HL-60 (cell line): ENCODE data around the gene ARSJ.

ENCODE experiments used
- DNase-seq, 2 experiments: peaks; one replicate each; pipeline ENCODE4 v3.0.0-alpha.2; 2010 to 2020; ENCODE audit warnings: low read depth in 1 of 2, low spot score in 1 of 2
- H3K27ac ChIP-seq: fragments of 250-450 bp; sonication (Bioruptor Pico); replicated peaks from 2 replicates; pipeline ENCODE4 v1.5.1; 2020; ENCODE audit warnings: mild to moderate bottlenecking, moderate library complexity
- H3K27me3 ChIP-seq: fragments of 250-450 bp; sonication (Bioruptor Pico); 2 replicates; pipeline ENCODE4 v1.5.1; 2021; ENCODE audit warnings: mild to moderate bottlenecking, moderate library complexity; ENCODE audit not compliant: insufficient read depth, poor library complexity, severe bottlenecking
- H3K4me3 ChIP-seq: replicated peaks from 2 replicates; pipeline ENCODE4 v1.5.1; 2011; ENCODE audit warnings: mild to moderate bottlenecking, control low read depth, low read length; ENCODE audit not compliant: insufficient read depth
- GABPA ChIP-seq: IDR thresholded peaks from 2 replicates; pipeline ENCODE4 v1.6.1; 2012; ENCODE audit warnings: low read depth
- POLR2AphosphoS5 ChIP-seq: IDR thresholded peaks from 2 replicates; pipeline ENCODE4 v1.6.1; 2012; ENCODE audit warnings: low read depth
- SPI1 ChIP-seq: IDR thresholded peaks from 2 replicates; pipeline ENCODE4 v1.6.1; 2012; ENCODE audit warnings: low read depth, mild to moderate bottlenecking, borderline replicate concordance
- TF ChIP-seq, protein P1 (sequence below): IDR thresholded peaks from 2 replicates; pipeline ENCODE4 v1.6.1; 2012; ENCODE audit warnings: low read depth; ENCODE audit not compliant: insufficient replicate concordance
- TF ChIP-seq, protein P2 (sequence below): IDR thresholded peaks from one replicate; pipeline ENCODE4 v1.5.1; 2011; ENCODE audit warnings: low read length, control low read depth, inconsistent platforms; ENCODE audit not compliant: insufficient read depth

The ARSJ gene

DNA sequence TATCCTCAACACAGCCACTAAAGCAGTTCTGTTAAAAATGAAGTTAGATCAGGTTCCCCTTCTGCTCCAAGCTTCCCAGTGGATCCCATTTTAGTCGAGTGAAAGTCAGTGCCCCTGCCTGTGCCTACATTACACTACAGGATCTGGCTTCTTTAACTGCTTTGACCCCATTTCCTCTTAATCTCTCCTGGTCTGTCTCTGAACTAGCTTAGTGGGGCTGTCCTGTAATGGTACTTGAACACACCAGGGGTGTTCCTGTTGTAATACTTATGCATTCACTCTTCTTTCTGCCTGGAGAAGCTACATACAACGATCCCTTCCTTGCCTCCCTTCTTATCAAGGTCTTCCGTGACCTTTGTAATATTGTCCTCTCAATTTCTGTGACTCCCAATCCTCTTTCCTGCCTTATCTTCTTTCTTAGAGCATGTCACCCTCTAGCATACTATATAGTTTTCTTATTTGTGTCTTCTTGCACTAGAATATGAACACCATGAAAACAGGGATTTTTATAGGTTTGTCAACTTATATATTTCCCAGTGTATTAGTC is 16.7 kb downstream of the ARSJ start:
- no peaks in the 10 kb centered on the region for H3K27me3 ChIP-seq
- H3K27ac ChIP-seq: no peak overlapping the region
- TF ChIP-seq, protein P1, sequence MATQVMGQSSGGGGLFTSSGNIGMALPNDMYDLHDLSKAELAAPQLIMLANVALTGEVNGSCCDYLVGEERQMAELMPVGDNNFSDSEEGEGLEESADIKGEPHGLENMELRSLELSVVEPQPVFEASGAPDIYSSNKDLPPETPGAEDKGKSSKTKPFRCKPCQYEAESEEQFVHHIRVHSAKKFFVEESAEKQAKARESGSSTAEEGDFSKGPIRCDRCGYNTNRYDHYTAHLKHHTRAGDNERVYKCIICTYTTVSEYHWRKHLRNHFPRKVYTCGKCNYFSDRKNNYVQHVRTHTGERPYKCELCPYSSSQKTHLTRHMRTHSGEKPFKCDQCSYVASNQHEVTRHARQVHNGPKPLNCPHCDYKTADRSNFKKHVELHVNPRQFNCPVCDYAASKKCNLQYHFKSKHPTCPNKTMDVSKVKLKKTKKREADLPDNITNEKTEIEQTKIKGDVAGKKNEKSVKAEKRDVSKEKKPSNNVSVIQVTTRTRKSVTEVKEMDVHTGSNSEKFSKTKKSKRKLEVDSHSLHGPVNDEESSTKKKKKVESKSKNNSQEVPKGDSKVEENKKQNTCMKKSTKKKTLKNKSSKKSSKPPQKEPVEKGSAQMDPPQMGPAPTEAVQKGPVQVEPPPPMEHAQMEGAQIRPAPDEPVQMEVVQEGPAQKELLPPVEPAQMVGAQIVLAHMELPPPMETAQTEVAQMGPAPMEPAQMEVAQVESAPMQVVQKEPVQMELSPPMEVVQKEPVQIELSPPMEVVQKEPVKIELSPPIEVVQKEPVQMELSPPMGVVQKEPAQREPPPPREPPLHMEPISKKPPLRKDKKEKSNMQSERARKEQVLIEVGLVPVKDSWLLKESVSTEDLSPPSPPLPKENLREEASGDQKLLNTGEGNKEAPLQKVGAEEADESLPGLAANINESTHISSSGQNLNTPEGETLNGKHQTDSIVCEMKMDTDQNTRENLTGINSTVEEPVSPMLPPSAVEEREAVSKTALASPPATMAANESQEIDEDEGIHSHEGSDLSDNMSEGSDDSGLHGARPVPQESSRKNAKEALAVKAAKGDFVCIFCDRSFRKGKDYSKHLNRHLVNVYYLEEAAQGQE: no peak
- TF ChIP-seq, protein P2, sequence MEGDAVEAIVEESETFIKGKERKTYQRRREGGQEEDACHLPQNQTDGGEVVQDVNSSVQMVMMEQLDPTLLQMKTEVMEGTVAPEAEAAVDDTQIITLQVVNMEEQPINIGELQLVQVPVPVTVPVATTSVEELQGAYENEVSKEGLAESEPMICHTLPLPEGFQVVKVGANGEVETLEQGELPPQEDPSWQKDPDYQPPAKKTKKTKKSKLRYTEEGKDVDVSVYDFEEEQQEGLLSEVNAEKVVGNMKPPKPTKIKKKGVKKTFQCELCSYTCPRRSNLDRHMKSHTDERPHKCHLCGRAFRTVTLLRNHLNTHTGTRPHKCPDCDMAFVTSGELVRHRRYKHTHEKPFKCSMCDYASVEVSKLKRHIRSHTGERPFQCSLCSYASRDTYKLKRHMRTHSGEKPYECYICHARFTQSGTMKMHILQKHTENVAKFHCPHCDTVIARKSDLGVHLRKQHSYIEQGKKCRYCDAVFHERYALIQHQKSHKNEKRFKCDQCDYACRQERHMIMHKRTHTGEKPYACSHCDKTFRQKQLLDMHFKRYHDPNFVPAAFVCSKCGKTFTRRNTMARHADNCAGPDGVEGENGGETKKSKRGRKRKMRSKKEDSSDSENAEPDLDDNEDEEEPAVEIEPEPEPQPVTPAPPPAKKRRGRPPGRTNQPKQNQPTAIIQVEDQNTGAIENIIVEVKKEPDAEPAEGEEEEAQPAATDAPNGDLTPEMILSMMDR: no peak
- TF ChIP-seq GABPA (no peak), POLR2AphosphoS5 (no peak), SPI1 (no peak)
- no peak overlapping the region for H3K4me3 ChIP-seq
- DNase-seq: no peak

DNA sequence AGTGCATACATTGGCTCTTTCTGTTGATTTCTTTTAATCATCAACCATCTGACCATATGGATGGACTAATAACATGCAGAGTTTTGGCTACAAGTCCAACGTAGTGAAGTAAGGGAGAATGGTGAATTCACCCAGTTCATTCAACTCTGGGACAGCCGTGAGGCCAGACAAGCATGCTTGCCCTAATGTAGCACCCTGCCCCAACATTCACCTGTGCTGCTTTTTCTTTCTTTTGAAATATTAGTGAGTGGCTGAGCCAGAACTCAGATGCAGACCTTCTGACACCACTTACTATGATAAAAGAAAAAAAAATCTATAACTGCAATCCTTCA is 17.5 kb downstream of the ARSJ start:
- TF ChIP-seq SPI1: no peak
- no peak for TF ChIP-seq POLR2AphosphoS5
- TF ChIP-seq, protein P1: no peak
- no peak for TF ChIP-seq GABPA
- TF ChIP-seq, protein P2: no peak
- H3K27ac ChIP-seq: no peak overlapping the region
- no peak for DNase-seq

DNA sequence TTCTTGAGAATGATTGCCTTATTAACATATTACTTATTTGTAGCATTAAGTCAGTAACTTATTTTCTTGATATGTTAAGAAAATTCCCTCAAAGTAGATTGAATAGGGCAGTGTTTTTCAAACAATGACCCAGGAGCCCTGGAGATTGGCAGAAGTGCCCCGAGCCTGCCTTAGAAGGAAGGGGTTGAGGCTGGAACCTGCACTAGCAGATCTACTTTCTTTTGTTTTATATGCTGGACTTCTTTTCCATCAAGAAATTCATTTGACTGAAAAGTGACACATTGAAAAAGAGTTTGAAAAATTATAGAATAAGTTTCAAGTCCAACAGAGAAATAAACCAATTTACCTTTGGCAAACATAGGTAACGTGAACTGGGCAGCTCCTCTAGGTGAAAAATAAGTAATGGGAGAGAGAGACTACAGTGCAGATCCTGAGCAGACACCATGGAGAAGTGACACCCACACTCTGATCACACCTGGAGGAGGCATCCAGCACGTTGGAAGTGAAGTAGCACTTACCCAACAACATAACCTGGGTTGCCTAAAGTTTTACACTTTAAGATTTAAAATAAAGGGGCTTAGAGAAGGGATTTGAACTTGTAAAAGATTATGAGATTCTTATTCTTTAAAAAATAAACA is 18.6 kb downstream of the ARSJ start:
- no peaks in the 10 kb centered on the region for H3K27me3 ChIP-seq
- TF ChIP-seq, protein P1: no peak
- no peak for TF ChIP-seq GABPA
- TF ChIP-seq, protein P2: no peak
- no peak for TF ChIP-seq POLR2AphosphoS5
- no peak for TF ChIP-seq SPI1
- H3K27ac ChIP-seq: no peak overlapping the region
- H3K4me3 ChIP-seq: no peak overlapping the region
- DNase-seq: no peak

More for the DNA sequence above, 17.5 kb downstream of the ARSJ start:
- H3K27me3 ChIP-seq: no peaks in the 10 kb centered on the region
- H3K4me3 ChIP-seq: no peak overlapping the region
